CD14-positive monocyte (primary cell): Measurements from ENCODE around the gene LRP1B. TPM values are rescaled to one million over a fixed set of nuclear protein-coding genes. Genes with fewer than 3 reads are reported as not detected.

Experiments used
- DNase-seq, 3 donors: peaks; one replicate each; pipeline ENCODE4 v3.0.0-alpha.2; 2011 to 2022
- H2AFZ ChIP-seq: 2 replicates; pipeline ENCODE4 v1.6.0; 2012; ENCODE audit warnings: mild to moderate bottlenecking, low read depth, low read length, inconsistent platforms; ENCODE audit not compliant: insufficient read depth, poor library complexity, severe bottlenecking
- H3K27ac ChIP-seq, 2 donors: 1 replicate in 1 of 2; 2 replicates in 1 of 2; pipeline ENCODE4 v1.5.1; 2012 to 2013; ENCODE audit warnings: low read length in 2 of 2, control low read depth in 1 of 2, inconsistent platforms in 1 of 2, low read depth in 1 of 2, mild to moderate bottlenecking in 1 of 2
- H3K27me3 ChIP-seq, 2 donors: one replicate each; pipeline versions ENCODE4 v1.6.0 to v1.6.1; 2011 to 2013; ENCODE audit warnings: low read length in 2 of 2; ENCODE audit not compliant: control insufficient read depth in 2 of 2, insufficient read depth in 2 of 2
- H3K36me3 ChIP-seq, 2 donors: replicated peaks in 1 of 2; 1 replicate in 1 of 2; 2 replicates in 1 of 2; pipeline versions ENCODE4 v1.5.1 to v1.6.1; 2012 to 2013; ENCODE audit warnings: low read length in 2 of 2, control low read depth in 1 of 2, inconsistent platforms in 1 of 2, mild to moderate bottlenecking in 1 of 2; ENCODE audit not compliant: insufficient read depth in 2 of 2, control insufficient read depth in 1 of 2
- H3K4me1 ChIP-seq, 2 donors: 1 replicate in 1 of 2; 2 replicates in 1 of 2; pipeline versions ENCODE4 v1.5.1 to v1.6.1; 2012 to 2013; ENCODE audit warnings: low read length in 2 of 2, control low read depth in 1 of 2, inconsistent platforms in 1 of 2, mild to moderate bottlenecking in 1 of 2, moderate library complexity in 1 of 2; ENCODE audit not compliant: insufficient read depth in 2 of 2, control insufficient read depth in 1 of 2
- H3K4me2 ChIP-seq: replicated peaks from 2 replicates; pipeline ENCODE3; 2012; ENCODE audit warnings: low read length, moderate library complexity, mild to moderate bottlenecking; ENCODE audit not compliant: poor library complexity, severe bottlenecking; ENCODE audit errors: extremely low read depth
- H3K4me3 ChIP-seq, 3 experiments: fragments of 200-600 bp in 1 of 3; sonication (generic) in 1 of 3; replicated peaks in 1 of 3; 1 replicate in 2 of 3; 2 replicates in 1 of 3; pipeline ENCODE4 v1.5.1; 2011 to 2013; ENCODE audit warnings: low read length in 3 of 3, mild to moderate bottlenecking in 3 of 3, control low read depth in 2 of 3, low read depth in 2 of 3, inconsistent platforms in 1 of 3, moderate library complexity in 1 of 3
- H3K79me2 ChIP-seq: 2 replicates; pipeline ENCODE4 v1.6.0; 2012; ENCODE audit warnings: mild to moderate bottlenecking, control low read depth, inconsistent platforms, low read length, moderate library complexity; ENCODE audit not compliant: insufficient read depth
- H3K9ac ChIP-seq: 2 replicates; pipeline ENCODE4 v1.6.0; 2017; ENCODE audit warnings: low read length, mild to moderate bottlenecking; ENCODE audit not compliant: insufficient read depth, poor library complexity, severe bottlenecking
- H3K9me3 ChIP-seq, 2 donors: replicated peaks in 1 of 2; 1 replicate in 1 of 2; 2 replicates in 1 of 2; pipeline versions ENCODE4 v1.5.1 to v1.6.1; 2012 to 2013; ENCODE audit warnings: low read length in 2 of 2, control low read depth in 1 of 2; ENCODE audit not compliant: control insufficient read depth in 1 of 2, insufficient read depth in 1 of 2
- H4K20me1 ChIP-seq: 2 replicates; pipeline ENCODE4 v1.6.0; 2012; ENCODE audit warnings: mild to moderate bottlenecking, low read length, control low read depth, moderate library complexity; ENCODE audit not compliant: insufficient read depth
- H3K27ac Mint-ChIP-seq, 7 donors: one replicate each; pipeline ENCODE4 v1.8.0; 2020; ENCODE audit warnings: mild to moderate bottlenecking in 7 of 7, mixed read lengths in 7 of 7, moderate library complexity in 6 of 7, inconsistent platforms in 2 of 7
- H3K27me3 Mint-ChIP-seq, 3 donors: one replicate each; pipeline ENCODE4 v1.8.0; 2021 to 2022; ENCODE audit warnings: low read depth in 3 of 3, mild to moderate bottlenecking in 3 of 3, mixed read lengths in 3 of 3, moderate library complexity in 3 of 3, inconsistent platforms in 1 of 3
- H3K36me3 Mint-ChIP-seq, 2 donors: one replicate each; pipeline ENCODE4 v1.8.0; 2020; ENCODE audit warnings: mixed read lengths in 2 of 2, inconsistent platforms in 1 of 2, mild to moderate bottlenecking in 1 of 2
- H3K4me1 Mint-ChIP-seq: one replicate; pipeline ENCODE4 v1.8.0; 2020; ENCODE audit warnings: mild to moderate bottlenecking, mixed read lengths
- H3K4me3 Mint-ChIP-seq, 2 donors: one replicate each; pipeline ENCODE4 v1.8.0; 2020; ENCODE audit warnings: mild to moderate bottlenecking in 2 of 2, mixed read lengths in 2 of 2, moderate library complexity in 1 of 2
- H3K9me3 Mint-ChIP-seq, 7 donors: one replicate each; pipeline ENCODE4 v1.8.0; 2020 to 2022; ENCODE audit warnings: mixed read lengths in 7 of 7, mild to moderate bottlenecking in 6 of 7, moderate library complexity in 6 of 7, inconsistent platforms in 2 of 7
- whole genome bisulfite sequencing: methylation state at CpG from one replicate; pipeline ENCODE4 v1.1.5; 2013; ENCODE audit warnings: missing lambda C conversion rate; ENCODE audit not compliant: insufficient coverage; 5-methylcytosine and 5-hydroxymethylcytosine counted together
- intact Hi-C, 2 donors: fragments of 100-400 bp; cut with micrococcal nuclease; formaldehyde crosslinking; loops; one replicate each; pipeline versions ENCODE4 v1.15.0 to v1.15.1; 2023
- polyA plus RNA-seq, 3 donors: library from polyadenylated mRNA; depleted of rRNA in 1 of 3; unstranded in 2 of 3; stranded (reverse) in 1 of 3; fragments of 300-500 nt in 2 of 3; fragments of >200 nt in 1 of 3; fragmentation: Illumina TruSeq in 2 of 3; gene quantifications; 1 replicate in 2 of 3; 2 replicates in 1 of 3; pipeline ENCODE4 v1.2.3, GENCODE V29; 2012 to 2021
- TF ChIP-seq, protein P1 (sequence below): fragments of 200-600 bp; IDR thresholded peaks from one replicate; pipeline ENCODE4 v1.8.0; 2022; ENCODE audit warnings: antibody characterized with exemption, mild to moderate bottlenecking

LRP1B gene
- polyA plus RNA-seq, 3 donors, result not detected

DNA sequence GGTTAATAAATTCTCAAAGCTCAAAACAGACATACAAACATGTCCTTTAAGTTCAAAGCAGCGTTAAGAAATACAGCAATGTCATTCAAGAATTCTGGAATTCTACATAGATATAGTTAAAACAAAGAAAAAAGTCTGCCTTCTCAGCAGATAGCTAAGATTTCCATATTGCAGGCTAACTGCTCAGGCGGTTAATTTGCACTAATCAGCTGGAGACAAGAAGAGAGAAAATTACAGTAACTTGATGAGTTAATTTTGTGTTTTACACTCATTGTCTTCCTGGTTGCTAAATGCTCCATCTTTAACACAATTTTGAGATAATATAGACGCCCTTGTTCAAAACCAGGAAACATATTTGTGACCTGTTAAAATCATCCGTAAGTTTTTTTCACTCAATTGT lies 1012.0 kb downstream of the LRP1B start:
- no peak for DNase-seq
- Histone ChIP-seq H4K20me1 (no peaks in the 10 kb centered on the region), H3K36me3 (no peaks in the 10 kb centered on the region), H3K4me2 (no peak overlapping the region), H3K9ac (no peak overlapping the region), H2AFZ (no peak overlapping the region), H3K79me2 (no peaks in the 10 kb centered on the region), H3K9me3 (no peaks in the 10 kb centered on the region), H3K27ac (no peak overlapping the region), H3K27me3 (no peaks in the 10 kb centered on the region), H3K4me1 (no peaks in the 10 kb centered on the region), H3K4me3 (no peak overlapping the region)
- no peak overlapping the region for H3K27ac Mint-ChIP-seq
- no peaks in the 10 kb centered on the region for H3K27me3 Mint-ChIP-seq
- intact Hi-C loops, result no loop called here
- no peak overlapping the region for H3K4me3 Mint-ChIP-seq
- TF ChIP-seq, protein P1, sequence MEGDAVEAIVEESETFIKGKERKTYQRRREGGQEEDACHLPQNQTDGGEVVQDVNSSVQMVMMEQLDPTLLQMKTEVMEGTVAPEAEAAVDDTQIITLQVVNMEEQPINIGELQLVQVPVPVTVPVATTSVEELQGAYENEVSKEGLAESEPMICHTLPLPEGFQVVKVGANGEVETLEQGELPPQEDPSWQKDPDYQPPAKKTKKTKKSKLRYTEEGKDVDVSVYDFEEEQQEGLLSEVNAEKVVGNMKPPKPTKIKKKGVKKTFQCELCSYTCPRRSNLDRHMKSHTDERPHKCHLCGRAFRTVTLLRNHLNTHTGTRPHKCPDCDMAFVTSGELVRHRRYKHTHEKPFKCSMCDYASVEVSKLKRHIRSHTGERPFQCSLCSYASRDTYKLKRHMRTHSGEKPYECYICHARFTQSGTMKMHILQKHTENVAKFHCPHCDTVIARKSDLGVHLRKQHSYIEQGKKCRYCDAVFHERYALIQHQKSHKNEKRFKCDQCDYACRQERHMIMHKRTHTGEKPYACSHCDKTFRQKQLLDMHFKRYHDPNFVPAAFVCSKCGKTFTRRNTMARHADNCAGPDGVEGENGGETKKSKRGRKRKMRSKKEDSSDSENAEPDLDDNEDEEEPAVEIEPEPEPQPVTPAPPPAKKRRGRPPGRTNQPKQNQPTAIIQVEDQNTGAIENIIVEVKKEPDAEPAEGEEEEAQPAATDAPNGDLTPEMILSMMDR, result no peak
- peaks cover 0 to 6% (median 0%) of the 10 kb centered on the region in 7 donors for H3K9me3 Mint-ChIP-seq
- no peaks in the 10 kb centered on the region for H3K4me1 Mint-ChIP-seq
- 100% methylated on average over 1 of the region's 4 CpGs for WGBS
- H3K36me3 Mint-ChIP-seq, result no peaks in the 10 kb centered on the region

DNA sequence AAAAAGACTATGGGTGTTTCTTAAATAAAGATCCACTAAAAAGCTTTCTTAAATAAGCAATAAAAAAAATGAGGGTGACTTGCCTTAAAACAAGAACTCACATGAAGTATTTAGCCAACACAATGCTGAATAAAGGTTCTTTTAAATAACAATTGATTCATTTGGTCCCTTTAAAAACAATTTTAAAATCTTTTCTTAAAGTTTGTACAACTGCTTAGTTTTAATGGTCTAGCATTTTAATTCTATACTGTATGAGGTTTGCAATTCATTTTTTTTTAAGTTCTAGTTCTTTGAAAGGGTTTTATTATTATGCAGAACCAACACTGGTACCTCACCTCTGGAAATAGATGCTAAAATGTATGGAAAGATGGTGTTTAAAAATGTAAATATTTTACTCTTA lies 1017.5 kb downstream of the LRP1B start:
- no peaks in the 10 kb centered on the region for H3K36me3 ChIP-seq
- H3K27me3 Mint-ChIP-seq, result no peaks in the 10 kb centered on the region
- intact Hi-C loops, result no loop called here
- H3K36me3 Mint-ChIP-seq, result no peaks in the 10 kb centered on the region
- peaks cover 0 to 6% (median 3%) of the 10 kb centered on the region in 7 donors for H3K9me3 Mint-ChIP-seq
- no peaks in the 10 kb centered on the region for H3K4me1 ChIP-seq
- no peak overlapping the region for H3K4me2 ChIP-seq
- no peaks in the 10 kb centered on the region for H3K79me2 ChIP-seq
- H3K4me3 ChIP-seq, result no peak overlapping the region
- no peak overlapping the region for H3K27ac Mint-ChIP-seq
- H3K4me3 Mint-ChIP-seq, result no peak overlapping the region
- TF ChIP-seq, protein P1, result no peak
- no peak overlapping the region for H2AFZ ChIP-seq
- no peaks in the 10 kb centered on the region for H4K20me1 ChIP-seq
- no peaks in the 10 kb centered on the region for H3K4me1 Mint-ChIP-seq
- H3K27me3 ChIP-seq, result no peaks in the 10 kb centered on the region
- no peak overlapping the region for H3K9ac ChIP-seq
- no peak overlapping the region for H3K27ac ChIP-seq
- H3K9me3 ChIP-seq, result no peaks in the 10 kb centered on the region
- DNase-seq, result no peak
